Measurements from ENCODE around the gene OPN5.

The OPN5 gene

GRCh38 chr6:47767102-47767501 is 14.7 kb upstream of the OPN5 start:
- TF ChIP-seq CTCF (IDR thresholded peaks at IDR 0.05; ENCODE audit: borderline replicate concordance, insufficient read depth, low read depth, low read length): no peak
- H3K4me3 ChIP-seq (ENCODE audit: low read depth, low read length): no peak overlapping the region

- TF ChIP-seq CTCF (IDR thresholded peaks at IDR 0.05; ENCODE audit: borderline replicate concordance, insufficient read depth, low read depth, low read length): no peak
- no peak overlapping the region for H3K4me3 ChIP-seq (ENCODE audit: low read depth, low read length)
Measured at GRCh38 chr6:47769982-47770381, 11.8 kb upstream of the OPN5 start.

GRCh38 chr6:47772359-47772758 is 9.5 kb upstream of the OPN5 start:
- no peak for TF ChIP-seq CTCF (IDR thresholded peaks at IDR 0.05; ENCODE audit: borderline replicate concordance, insufficient read depth, low read depth, low read length)
- H3K4me3 ChIP-seq (ENCODE audit: low read depth, low read length): no peak overlapping the region

- no peak overlapping the region for H3K4me3 ChIP-seq (ENCODE audit: low read depth, low read length)
- no peak for TF ChIP-seq CTCF (IDR thresholded peaks at IDR 0.05; ENCODE audit: borderline replicate concordance, insufficient read depth, low read depth, low read length)
Measured at GRCh38 chr6:47773005-47773404, 8.8 kb upstream of the OPN5 start.

- TF ChIP-seq CTCF (IDR thresholded peaks at IDR 0.05; ENCODE audit: borderline replicate concordance, insufficient read depth, low read depth, low read length): peak; percentile 40; the same call in 1 of the 2 replicates
- no peak overlapping the region for H3K4me3 ChIP-seq (ENCODE audit: low read depth, low read length)
Measured at GRCh38 chr6:47780510-47781356, 1.1 kb upstream of the OPN5 start.

- no peak for TF ChIP-seq CTCF (IDR thresholded peaks at IDR 0.05; ENCODE audit: borderline replicate concordance, insufficient read depth, low read depth, low read length)
- no peak overlapping the region for H3K4me3 ChIP-seq (ENCODE audit: low read depth, low read length)
Measured at GRCh38 chr6:47785182-47785581, 3.4 kb downstream of the OPN5 start.

Data from GM12875 (cell line).